ENCODE results near the gene R3HCC1L.
"Not testable (repeated sequence)": the region's sequence is repeated elsewhere in the genome, so short reads cannot be mapped to it uniquely, and the experiment has no call there.

Gene R3HCC1L

GRCh38 chr10:98169379-98169778 lies 34.9 kb downstream of the R3HCC1L start:
- Histone ChIP-seq H3K9me3 (ENCODE audit: severe bottlenecking) (no peaks in the 10 kb centered on the region), H3K27ac (ENCODE audit: poor library complexity, severe bottlenecking) (no peak overlapping the region), H3K4me1 (ENCODE audit: insufficient read depth, poor library complexity, severe bottlenecking) (no peaks in the 10 kb centered on the region), H3K36me3 (ENCODE audit: low read depth) (peaks cover 44% of the 10 kb centered on the region), H3K27me3 (ENCODE audit: insufficient read depth, poor library complexity, severe bottlenecking) (no peaks in the 10 kb centered on the region), H3K4me3 (ENCODE audit: severe bottlenecking) (no peak overlapping the region)
- TF ChIP-seq CTCF (IDR thresholded peaks at IDR 0.05; ENCODE audit: poor library complexity, severe bottlenecking), result no peak
- ATAC-seq (ENCODE audit: low read depth) (no peak), DNase-seq (ENCODE audit: low spot score) (no peak)

DNA sequence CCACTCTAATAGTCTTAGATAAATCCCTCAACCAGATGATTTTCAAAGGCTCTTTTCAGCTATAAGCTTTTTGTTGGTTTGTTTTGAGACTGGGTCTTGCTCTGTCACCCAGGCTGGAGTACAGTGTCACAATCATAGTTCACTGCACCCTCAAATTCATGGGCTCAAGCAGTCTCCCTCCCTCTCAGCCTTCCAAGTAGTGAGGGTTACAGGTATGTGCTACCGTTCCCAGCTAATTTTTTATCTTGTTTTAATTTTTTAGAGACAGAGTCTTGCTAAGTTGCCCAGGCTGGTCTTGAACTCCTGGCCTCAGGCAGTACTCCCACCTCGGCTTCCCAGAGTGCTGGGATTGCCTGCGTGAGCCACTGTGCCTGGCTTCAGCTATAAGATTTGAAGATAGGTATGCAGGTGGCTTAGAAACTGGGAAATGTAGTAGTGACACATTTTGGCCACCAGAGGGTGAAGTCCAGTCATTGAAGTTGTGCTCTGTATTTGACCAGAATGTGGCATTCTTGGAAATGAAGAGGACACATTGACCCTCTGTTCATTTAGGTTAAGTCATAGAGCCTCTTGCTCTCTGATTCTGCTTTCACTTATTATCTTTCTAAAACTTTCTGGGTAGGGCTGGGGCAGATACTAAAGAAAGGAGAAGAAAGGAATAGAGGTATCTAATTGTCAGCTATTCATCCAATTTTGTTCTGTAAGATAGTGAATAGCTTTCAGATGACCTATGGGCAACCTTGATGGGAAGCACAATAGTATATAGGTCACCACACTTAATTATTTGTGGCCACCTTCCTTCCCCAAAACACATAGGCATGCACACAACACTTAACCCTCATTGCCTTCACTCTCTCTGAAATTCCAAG lies 36.0 kb downstream of the R3HCC1L start:
- ATAC-seq (ENCODE audit: low read depth) (peak; percentile 82), DNase-seq (ENCODE audit: low spot score) (no peak)
- Histone ChIP-seq H3K4me1 (ENCODE audit: insufficient read depth, poor library complexity, severe bottlenecking) (no peaks in the 10 kb centered on the region), H3K9me3 (ENCODE audit: severe bottlenecking) (no peaks in the 10 kb centered on the region), H3K36me3 (ENCODE audit: low read depth) (peaks cover 42% of the 10 kb centered on the region), H3K27me3 (ENCODE audit: insufficient read depth, poor library complexity, severe bottlenecking) (no peaks in the 10 kb centered on the region), H3K27ac (ENCODE audit: poor library complexity, severe bottlenecking) (no peak overlapping the region), H3K4me3 (ENCODE audit: severe bottlenecking) (no peak overlapping the region)
- peak; percentile 83 for TF ChIP-seq CTCF (IDR thresholded peaks at IDR 0.05; ENCODE audit: poor library complexity, severe bottlenecking)

GRCh38 chr10:98172073-98172472 lies 37.6 kb downstream of the R3HCC1L start:
- no peak overlapping the region for H3K4me3 ChIP-seq (ENCODE audit: severe bottlenecking)
- H3K36me3 ChIP-seq (ENCODE audit: low read depth), result peaks cover 38% of the 10 kb centered on the region
- no peaks in the 10 kb centered on the region for H3K9me3 ChIP-seq (ENCODE audit: severe bottlenecking)
- no peak for ATAC-seq (ENCODE audit: low read depth)
- H3K4me1 ChIP-seq (ENCODE audit: insufficient read depth, poor library complexity, severe bottlenecking), result no peaks in the 10 kb centered on the region
- H3K27me3 ChIP-seq (ENCODE audit: insufficient read depth, poor library complexity, severe bottlenecking), result no peaks in the 10 kb centered on the region
- DNase-seq (ENCODE audit: low spot score), result no peak
- H3K27ac ChIP-seq (ENCODE audit: poor library complexity, severe bottlenecking), result no peak overlapping the region
- no peak for TF ChIP-seq CTCF (IDR thresholded peaks at IDR 0.05; ENCODE audit: poor library complexity, severe bottlenecking)

GRCh38 chr10:98172495-98172894 lies 38.0 kb downstream of the R3HCC1L start:
- Histone ChIP-seq H3K4me3 (ENCODE audit: severe bottlenecking) (no peak overlapping the region), H3K27ac (ENCODE audit: poor library complexity, severe bottlenecking) (no peak overlapping the region), H3K9me3 (ENCODE audit: severe bottlenecking) (no peaks in the 10 kb centered on the region), H3K36me3 (ENCODE audit: low read depth) (peaks cover 34% of the 10 kb centered on the region), H3K4me1 (ENCODE audit: insufficient read depth, poor library complexity, severe bottlenecking) (no peaks in the 10 kb centered on the region), H3K27me3 (ENCODE audit: insufficient read depth, poor library complexity, severe bottlenecking) (no peaks in the 10 kb centered on the region)
- no peak for TF ChIP-seq CTCF (IDR thresholded peaks at IDR 0.05; ENCODE audit: poor library complexity, severe bottlenecking)
- DNase-seq (ENCODE audit: low spot score) (no peak), ATAC-seq (ENCODE audit: low read depth) (no peak)

DNA sequence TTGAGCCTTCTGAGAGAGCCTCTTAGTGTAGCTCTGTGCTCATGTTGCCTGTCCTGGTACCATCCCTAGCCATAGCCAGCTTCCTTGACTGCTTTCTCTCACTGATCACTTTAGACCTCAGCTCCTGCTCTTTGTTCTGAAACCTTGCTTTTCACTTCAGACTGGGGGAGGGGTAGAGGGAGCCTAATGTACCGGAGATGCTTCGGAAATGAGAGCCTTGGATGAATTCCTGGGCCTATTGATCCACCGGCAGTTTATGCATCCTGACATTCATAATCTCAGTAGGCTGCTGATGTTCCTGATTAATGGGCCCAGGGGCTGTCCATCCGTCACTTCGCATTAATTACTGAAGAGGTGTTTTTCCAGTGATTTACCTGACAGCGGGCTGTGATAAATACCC lies 38.8 kb downstream of the R3HCC1L start:
- no peaks in the 10 kb centered on the region for H3K27me3 ChIP-seq (ENCODE audit: insufficient read depth, poor library complexity, severe bottlenecking)
- no peaks in the 10 kb centered on the region for H3K4me1 ChIP-seq (ENCODE audit: insufficient read depth, poor library complexity, severe bottlenecking)
- TF ChIP-seq CTCF (IDR thresholded peaks at IDR 0.05; ENCODE audit: poor library complexity, severe bottlenecking), result no peak
- peaks cover 33% of the 10 kb centered on the region for H3K36me3 ChIP-seq (ENCODE audit: low read depth)
- no peak for DNase-seq (ENCODE audit: low spot score)
- no peak for ATAC-seq (ENCODE audit: low read depth)
- H3K27ac ChIP-seq (ENCODE audit: poor library complexity, severe bottlenecking), result no peak overlapping the region
- H3K4me3 ChIP-seq (ENCODE audit: severe bottlenecking), result no peak overlapping the region
- no peaks in the 10 kb centered on the region for H3K9me3 ChIP-seq (ENCODE audit: severe bottlenecking)

DNA sequence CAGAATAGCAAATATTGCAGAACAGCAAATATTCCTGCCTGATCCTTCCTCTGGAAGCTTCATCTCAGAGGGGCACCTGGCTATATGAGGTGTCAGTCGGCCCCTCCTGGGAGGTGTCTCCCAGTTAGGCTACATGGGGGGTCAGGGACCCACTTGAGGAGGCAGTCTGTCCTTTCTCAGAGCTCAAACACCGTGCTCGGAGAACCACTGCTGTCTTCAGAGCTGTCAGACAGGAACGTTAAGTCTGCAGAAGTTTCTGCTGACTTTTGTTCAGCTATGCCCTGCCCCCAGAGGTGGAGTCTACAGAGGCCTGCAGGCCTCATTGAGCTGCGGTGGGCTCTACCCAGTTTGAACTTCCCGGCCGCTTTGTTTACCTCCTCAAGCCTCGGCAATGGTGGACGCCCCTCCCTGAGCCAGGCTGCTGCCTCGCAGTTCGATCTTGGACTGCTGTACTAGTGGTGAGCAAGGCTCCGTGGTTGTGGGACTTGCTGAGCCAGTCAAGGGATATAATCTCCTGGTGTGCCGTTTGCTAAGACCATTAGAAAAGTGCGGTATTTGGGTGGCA lies 48.0 kb downstream of the R3HCC1L start:
- not testable (repeated sequence) for H3K4me3 ChIP-seq (ENCODE audit: severe bottlenecking); DNase-seq (ENCODE audit: low spot score); H3K27ac ChIP-seq (ENCODE audit: poor library complexity, severe bottlenecking); ATAC-seq (ENCODE audit: low read depth); H3K4me1 ChIP-seq (ENCODE audit: insufficient read depth, poor library complexity, severe bottlenecking); H3K27me3 ChIP-seq (ENCODE audit: insufficient read depth, poor library complexity, severe bottlenecking); H3K9me3 ChIP-seq (ENCODE audit: severe bottlenecking)
- peaks cover 12% of the 10 kb centered on the region for H3K36me3 ChIP-seq (ENCODE audit: low read depth)
